ENCODE results near the gene TMEM244. TPM values are rescaled to one million over a fixed set of nuclear protein-coding genes. Genes with fewer than 3 reads are reported as not detected.

TMEM244 gene
- total RNA-seq, 1 donor from 2014 or later = not detected

GRCh38 chr6:129875610-129876520, 14.8 kb upstream of the TMEM244 start:
- Histone ChIP-seq H3K27ac (replicated peaks) (no peak overlapping the region), H3K27me3 (ENCODE audit: low read depth) (no peaks in the 10 kb centered on the region), H3K4me1 (no peaks in the 10 kb centered on the region), H3K4me3 (no peak overlapping the region), H3K36me3 (no peaks in the 10 kb centered on the region), H3K9me3 (replicated peaks) (peaks cover 12% of the 10 kb centered on the region)
- TF ChIP-seq, protein P1, sequence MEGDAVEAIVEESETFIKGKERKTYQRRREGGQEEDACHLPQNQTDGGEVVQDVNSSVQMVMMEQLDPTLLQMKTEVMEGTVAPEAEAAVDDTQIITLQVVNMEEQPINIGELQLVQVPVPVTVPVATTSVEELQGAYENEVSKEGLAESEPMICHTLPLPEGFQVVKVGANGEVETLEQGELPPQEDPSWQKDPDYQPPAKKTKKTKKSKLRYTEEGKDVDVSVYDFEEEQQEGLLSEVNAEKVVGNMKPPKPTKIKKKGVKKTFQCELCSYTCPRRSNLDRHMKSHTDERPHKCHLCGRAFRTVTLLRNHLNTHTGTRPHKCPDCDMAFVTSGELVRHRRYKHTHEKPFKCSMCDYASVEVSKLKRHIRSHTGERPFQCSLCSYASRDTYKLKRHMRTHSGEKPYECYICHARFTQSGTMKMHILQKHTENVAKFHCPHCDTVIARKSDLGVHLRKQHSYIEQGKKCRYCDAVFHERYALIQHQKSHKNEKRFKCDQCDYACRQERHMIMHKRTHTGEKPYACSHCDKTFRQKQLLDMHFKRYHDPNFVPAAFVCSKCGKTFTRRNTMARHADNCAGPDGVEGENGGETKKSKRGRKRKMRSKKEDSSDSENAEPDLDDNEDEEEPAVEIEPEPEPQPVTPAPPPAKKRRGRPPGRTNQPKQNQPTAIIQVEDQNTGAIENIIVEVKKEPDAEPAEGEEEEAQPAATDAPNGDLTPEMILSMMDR (IDR thresholded peaks at IDR 0.05; ENCODE audit: borderline replicate concordance) = no peak
- no peak for DNase-seq
- intact Hi-C loops (cut with micrococcal nuclease) = no loop called here

- TF ChIP-seq, protein P1 (IDR thresholded peaks at IDR 0.05; ENCODE audit: borderline replicate concordance) = no peak
- no peak overlapping the region for H3K27ac ChIP-seq (replicated peaks)
- intact Hi-C loops (cut with micrococcal nuclease) = no loop called here
- H3K4me1 ChIP-seq = no peaks in the 10 kb centered on the region
- H3K27me3 ChIP-seq (ENCODE audit: low read depth) = no peaks in the 10 kb centered on the region
- no peaks in the 10 kb centered on the region for H3K36me3 ChIP-seq
- no peak for DNase-seq
- H3K4me3 ChIP-seq = no peak overlapping the region
- H3K9me3 ChIP-seq (replicated peaks) = peaks cover 12% of the 10 kb centered on the region
These were observed 13.7 kb upstream of the TMEM244 start for GRCh38 chr6:129874837-129875236.

- Histone ChIP-seq H3K9me3 (replicated peaks) (no peaks in the 10 kb centered on the region), H3K27ac (replicated peaks) (no peak overlapping the region), H3K36me3 (no peaks in the 10 kb centered on the region), H3K4me1 (no peaks in the 10 kb centered on the region), H3K27me3 (ENCODE audit: low read depth) (no peaks in the 10 kb centered on the region), H3K4me3 (no peak overlapping the region)
- TF ChIP-seq, protein P1 (IDR thresholded peaks at IDR 0.05; ENCODE audit: borderline replicate concordance) = no peak
- DNase-seq = no peak
- intact Hi-C loops (cut with micrococcal nuclease) = no loop called here
These were observed 11.5 kb upstream of the TMEM244 start for GRCh38 chr6:129872586-129872985.

DNA sequence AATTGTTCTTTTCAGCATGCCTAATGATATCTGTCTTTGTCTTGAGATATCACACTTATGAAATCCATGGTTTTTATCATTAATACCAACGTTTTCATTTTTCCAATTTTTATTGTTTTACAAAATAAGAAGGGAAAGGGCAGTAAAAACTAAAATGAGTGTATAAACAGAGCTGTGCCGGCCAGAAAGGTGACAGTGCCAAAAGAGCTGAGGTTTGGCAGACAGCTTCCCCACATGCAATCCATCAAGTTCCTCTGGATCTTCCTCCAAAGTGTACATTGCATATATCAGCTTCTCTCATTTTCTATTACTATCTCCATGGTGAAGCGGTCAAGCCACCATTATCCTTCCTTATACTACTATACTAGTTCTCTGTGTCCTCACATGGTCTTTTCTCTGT, 10.1 kb upstream of the TMEM244 start:
- Histone ChIP-seq H3K36me3 (no peaks in the 10 kb centered on the region), H3K9me3 (replicated peaks) (no peaks in the 10 kb centered on the region), H3K27me3 (ENCODE audit: low read depth) (no peaks in the 10 kb centered on the region), H3K4me3 (no peak overlapping the region), H3K4me1 (no peaks in the 10 kb centered on the region), H3K27ac (replicated peaks) (no peak overlapping the region)
- TF ChIP-seq, protein P1 (IDR thresholded peaks at IDR 0.05; ENCODE audit: borderline replicate concordance) = no peak
- DNase-seq = no peak
- intact Hi-C loops (cut with micrococcal nuclease) = no loop called here

DNA sequence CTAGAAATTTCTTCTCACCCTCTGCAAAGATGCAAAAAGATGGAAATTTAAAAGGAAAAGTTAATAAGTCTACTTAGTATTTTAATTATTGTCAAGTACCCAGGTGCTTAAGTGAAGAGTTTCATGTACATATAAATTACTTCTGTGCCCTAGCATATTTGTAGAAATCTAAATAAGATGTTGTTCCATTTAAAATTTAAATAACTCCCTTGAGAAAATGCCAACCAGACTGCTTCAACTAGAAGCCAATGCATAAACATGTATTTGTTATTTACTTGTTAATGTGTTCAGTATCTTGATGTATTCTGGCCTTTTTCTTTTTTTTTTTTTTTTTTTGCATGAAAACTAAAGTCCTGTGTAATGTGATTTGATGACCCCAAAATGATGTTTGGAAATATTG, 6.3 kb upstream of the TMEM244 start:
- Histone ChIP-seq H3K4me3 (no peak overlapping the region), H3K9me3 (replicated peaks) (no peaks in the 10 kb centered on the region), H3K36me3 (no peaks in the 10 kb centered on the region), H3K27me3 (ENCODE audit: low read depth) (no peaks in the 10 kb centered on the region), H3K4me1 (no peaks in the 10 kb centered on the region), H3K27ac (replicated peaks) (no peak overlapping the region)
- TF ChIP-seq, protein P1 (IDR thresholded peaks at IDR 0.05; ENCODE audit: borderline replicate concordance) = no peak
- intact Hi-C loops (cut with micrococcal nuclease) = no loop called here
- DNase-seq = no peak

Measured in left ventricle myocardium inferior (tissue), 1 donor.